HepG2 (cell line): ENCODE measurements around the gene HTD2. TPM values are rescaled to one million over a fixed set of nuclear protein-coding genes. Genes with fewer than 3 reads are reported as not detected.
A peak's percentile ranks its signal among the peaks of the same experiment; 100 is the strongest.

Experiments used
- ATAC-seq: fragments of 200-7000 bp; cut with Tn5 transposase; 3 replicates; pipeline ENCODE4 v1.9.1; 2020; ENCODE audit warnings: mild to moderate bottlenecking, moderate library complexity
- BruUV-seq: library from RNA; stranded (reverse); fragments of 400-500 nt; replicated peaks from 2 replicates; lab custom pipeline; 2021; lab: Mats Ljungman, UMichigan
- CTCF ChIA-PET: fragments of 300-600 bp; formaldehyde crosslinking; extraction: SDS; loops from one replicate; lab custom pipeline; 2021; ENCODE audit warnings: low total read pairs, inconsistent platforms, low intra/inter-chr PET ratio; lab: Yijun Ruan, JAX
- POLR2A ChIA-PET: fragments of 350-600 bp; sonication (Branson Sonifier 250); formaldehyde crosslinking; loops from one replicate; lab custom pipeline; 2020; ENCODE audit warnings: antibody characterized with exemption, inconsistent platforms; lab: Yijun Ruan, JAX
- DNase-seq: peaks from one replicate; pipeline ENCODE4 v3.0.0-alpha.2; 2015; ENCODE audit warnings: low spot score
- FAIRE-seq: peaks from 3 replicates; lab custom pipeline; 2011; peaks lifted over from hg19 to GRCh38; lab: Jason Lieb, UNC
- H2AFZ ChIP-seq: one replicate; pipeline ENCODE4 v1.6.1; 2011; ENCODE audit warnings: low read length, inconsistent platforms
- H3K27ac ChIP-seq: fragments of 300-600 bp; 3 replicates; pipeline ENCODE4 v1.8.0; 2011; ENCODE audit warnings: mixed run types, mild to moderate bottlenecking, mixed read lengths, low read length, inconsistent platforms; ENCODE audit not compliant: insufficient read depth; ENCODE audit errors: extremely low read length
- H3K27me3 ChIP-seq, 2 experiments: fragments of 200-600 bp in 1 of 2; 2 replicates in 1 of 2; 3 replicates in 1 of 2; pipeline versions ENCODE4 v1.6.0 to v1.8.0; 2011; ENCODE audit warnings: low read length in 2 of 2, mild to moderate bottlenecking in 2 of 2, moderate library complexity in 2 of 2, inconsistent platforms in 1 of 2; ENCODE audit not compliant: insufficient read depth in 2 of 2, control insufficient read depth in 1 of 2
- H3K36me3 ChIP-seq, 2 experiments: fragments of 200-600 bp in 1 of 2; replicated peaks in 1 of 2; 2 replicates in 1 of 2; 3 replicates in 1 of 2; pipeline versions ENCODE4 v1.5.1 to v1.8.0; 2011; ENCODE audit warnings: low read length in 2 of 2, inconsistent platforms in 1 of 2; ENCODE audit not compliant: insufficient read depth in 2 of 2, control insufficient read depth in 1 of 2
- H3K4me1 ChIP-seq: 2 replicates; pipeline ENCODE4 v1.5.1; 2012; ENCODE audit warnings: low read length, inconsistent platforms; ENCODE audit not compliant: insufficient read depth
- H3K4me2 ChIP-seq: 2 replicates; pipeline ENCODE4 v1.6.0; 2011; ENCODE audit warnings: low read depth, low read length, inconsistent platforms
- H3K4me3 ChIP-seq, 3 experiments: fragments of 200-600 bp in 1 of 3; sonication (generic), shearing (Covaris generic) in 1 of 3; replicated peaks in 1 of 3; 2 replicates each; pipeline ENCODE4 v1.5.1; 2011 to 2016; ENCODE audit warnings: low read length in 3 of 3, inconsistent platforms in 2 of 3, low read depth in 2 of 3, mild to moderate bottlenecking in 2 of 3, control low read depth in 1 of 3, mixed read lengths in 1 of 3; ENCODE audit not compliant: insufficient read depth in 1 of 3
- H3K79me2 ChIP-seq: one replicate; pipeline ENCODE4 v1.6.1; 2011; ENCODE audit warnings: low read length, inconsistent platforms; ENCODE audit not compliant: insufficient read depth
- H3K9ac ChIP-seq: 2 replicates; pipeline ENCODE4 v1.6.0; 2011; ENCODE audit warnings: mild to moderate bottlenecking, low read depth, low read length, inconsistent platforms; ENCODE audit not compliant: insufficient read depth
- H3K9me3 ChIP-seq: 2 replicates; pipeline ENCODE4 v1.5.1; 2012; ENCODE audit warnings: mild to moderate bottlenecking, low read length
- H4K20me1 ChIP-seq: 2 replicates; pipeline ENCODE4 v1.6.0; 2011; ENCODE audit warnings: inconsistent platforms, mild to moderate bottlenecking, low read length, moderate library complexity; ENCODE audit not compliant: insufficient read depth
- DR1 ChIP-seq: sonication (generic); formaldehyde crosslinking; IDR thresholded peaks from 2 replicates; pipeline ENCODE4 v1.8.0; 2021; ENCODE audit warnings: mild to moderate bottlenecking, missing genetic modification reagents, inconsistent platforms
- FOXK1 ChIP-seq: sonication (generic); formaldehyde crosslinking; IDR thresholded peaks from 2 replicates; pipeline ENCODE4 v1.4.0; 2020; ENCODE audit warnings: low read depth, missing genetic modification reagents, borderline replicate concordance
- GATA4 ChIP-seq: sonication (generic); IDR thresholded peaks from 2 replicates; pipeline ENCODE4 v1.6.1; 2016; ENCODE audit warnings: antibody characterized with exemption, low read depth, borderline replicate concordance
- NFE2 ChIP-seq: sonication (generic); formaldehyde crosslinking; IDR thresholded peaks from 2 replicates; pipeline ENCODE4 v1.4.0; 2020; ENCODE audit warnings: missing genetic modification reagents
- NFE2L2 ChIP-seq: fragments of 150-350 bp; IDR thresholded peaks from 2 replicates; pipeline ENCODE4 v1.6.1; 2014; ENCODE audit warnings: low read length
- RARG ChIP-seq: sonication (generic); formaldehyde crosslinking; IDR thresholded peaks from 2 replicates; pipeline ENCODE4 v1.4.0; 2020; ENCODE audit warnings: low read depth, mild to moderate bottlenecking, missing genetic modification reagents
- RFX5 ChIP-seq: IDR thresholded peaks from 2 replicates; pipeline ENCODE4 v1.6.1; 2011; ENCODE audit warnings: low read depth, low read length, improper control_type of control experiment
- SKI ChIP-seq: fragments of 450-650 bp; IDR thresholded peaks from one replicate; pipeline ENCODE4 v1.6.1; 2018; ENCODE audit warnings: mild to moderate bottlenecking; ENCODE audit not compliant: partially characterized antibody
- ZKSCAN8 ChIP-seq: IDR thresholded peaks from 2 replicates; pipeline ENCODE4 v1.6.1; 2016; ENCODE audit warnings: borderline replicate concordance, missing genetic modification reagents, missing compliant biosample characterization
- ZNF260 ChIP-seq: sonication (generic); formaldehyde crosslinking; IDR thresholded peaks from 2 replicates; pipeline ENCODE4 v1.4.0; 2020; ENCODE audit warnings: missing genetic modification reagents, low read depth, mild to moderate bottlenecking, borderline replicate concordance
- ZNF30 ChIP-seq: sonication (generic); formaldehyde crosslinking; IDR thresholded peaks from 2 replicates; pipeline ENCODE4 v1.5.0; 2020; ENCODE audit warnings: mild to moderate bottlenecking, missing genetic modification reagents
- ZNF343 ChIP-seq: sonication (generic); formaldehyde crosslinking; IDR thresholded peaks from 2 replicates; pipeline ENCODE4 v1.4.0; 2020; ENCODE audit warnings: mild to moderate bottlenecking, missing genetic modification reagents
- ZNF563 ChIP-seq: sonication (generic); formaldehyde crosslinking; IDR thresholded peaks from 2 replicates; pipeline ENCODE4 v1.8.0; 2022; ENCODE audit warnings: mild to moderate bottlenecking, moderate library complexity, missing genetic modification reagents
- WGBS: methylation state at CpG from one replicate; pipeline ENCODE4 v1.1.6; 2017; ENCODE audit warnings: low lambda C conversion rate; 5-methylcytosine and 5-hydroxymethylcytosine counted together
- in situ Hi-C: cut with HindIII; loops from 2 replicates; pipeline ENCODE4 v1.10.0; 2017; ENCODE audit warnings: low pct_unique_long_range_greater_than_20kb; ENCODE audit not compliant: extremely low pct_ligation_motif_present
- intact Hi-C: fragments of 100-400 bp; cut with micrococcal nuclease; formaldehyde crosslinking; loops from one replicate; pipeline ENCODE4 v1.10.0; 2022; ENCODE audit not compliant: unreplicated experiment
- polyA plus RNA-seq, 8 experiments: library from polyadenylated mRNA; depleted of rRNA in 3 of 8; stranded (reverse) in 7 of 8; unstranded in 1 of 8; fragments of >200 nt; fragmentation: Illumina TruSeq in 4 of 8; extraction: Trizol in 4 of 8; gene quantifications; 2 replicates each; pipeline versions ENCODE4 v1.2.1 to v1.2.3, GENCODE V29; 2011 to 2016; ENCODE audit warnings: low read depth in 4 of 8, missing spikeins in 1 of 8, mixed read lengths in 1 of 8; ENCODE audit not compliant: insufficient read depth in 1 of 8
- total RNA-seq, 5 experiments: library from RNA; depleted of rRNA; stranded (reverse); fragments of >200 nt; fragmentation: Illumina TruSeq; extraction: Trizol; gene quantifications; 2 replicates each; pipeline ENCODE4 v1.2.3, GENCODE V29; 2016; ENCODE audit warnings: low read depth in 1 of 5
- TF ChIP-seq, protein P1 (sequence below): sonication (generic); formaldehyde crosslinking; IDR thresholded peaks from 2 replicates; pipeline ENCODE4 v1.4.0; 2020; ENCODE audit warnings: missing genetic modification reagents
- TF ChIP-seq, protein P2 (sequence below): sonication (generic); formaldehyde crosslinking; IDR thresholded peaks from 2 replicates; pipeline ENCODE4 v1.4.0; 2020; ENCODE audit warnings: mild to moderate bottlenecking, missing genetic modification reagents
- TF ChIP-seq, protein P3 (sequence below): sonication (generic); formaldehyde crosslinking; IDR thresholded peaks from 2 replicates; pipeline ENCODE4 v1.5.0; 2020; ENCODE audit warnings: mild to moderate bottlenecking, missing genetic modification reagents

The HTD2 gene
- total and polyA plus RNA-seq, 2 of the 13 experiments (the other 11 are each of a cell fraction or from before 2014, with no cell fraction given), result 8.6 to 13.7 TPM

- H4K20me1 ChIP-seq, result no peaks in the 10 kb centered on the region; the same call in 1 of the 2 replicates
- no peak for ATAC-seq
- in situ Hi-C loops, result no loop called here
Measured at GRCh38 chr3:58350627-58351013, 44.3 kb downstream of the HTD2 start.

DNA sequence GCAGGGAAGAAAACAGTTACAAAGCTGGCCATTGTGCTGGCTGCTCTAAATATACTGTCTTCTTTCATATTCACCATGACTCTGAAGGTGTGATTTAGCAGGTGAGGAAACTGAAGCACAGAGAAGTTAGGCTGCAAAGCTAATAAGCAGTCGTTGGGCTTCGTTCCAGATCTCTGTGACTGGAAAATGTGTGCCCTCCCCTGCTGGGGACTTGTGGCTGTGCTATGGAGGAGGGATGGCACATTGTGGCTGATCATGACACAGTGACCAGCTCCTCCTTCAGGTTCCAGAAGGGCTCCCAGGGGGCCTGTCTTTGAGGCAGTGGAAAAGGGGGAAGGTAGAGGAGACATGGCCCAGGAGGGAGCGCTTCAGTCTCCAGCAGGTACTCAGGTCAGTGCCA is 45.6 kb downstream of the HTD2 start:
- no peak for DNase-seq
- WGBS, result 81% methylated on average over 3 of the region's 3 CpGs
- Histone ChIP-seq H3K27me3 (no peaks in the 10 kb centered on the region), H3K9me3 (no peaks in the 10 kb centered on the region), H3K4me3 (no peak overlapping the region), H3K79me2 (peaks cover 4% of the 10 kb centered on the region), H3K36me3 (no peaks in the 10 kb centered on the region), H4K20me1 (no peaks in the 10 kb centered on the region; the same call in 1 of the 2 replicates), H3K27ac (no peak overlapping the region), H2AFZ (no peak overlapping the region), H3K4me2 (no peak overlapping the region), H3K9ac (no peak overlapping the region), H3K4me1 (peaks cover 7% of the 10 kb centered on the region)
- ChIA-PET POLR2A (no interaction called here), CTCF (no interaction called here)
- in situ Hi-C loops (no loop called here), intact Hi-C loops (no loop called here)
- TF ChIP-seq, protein P1, sequence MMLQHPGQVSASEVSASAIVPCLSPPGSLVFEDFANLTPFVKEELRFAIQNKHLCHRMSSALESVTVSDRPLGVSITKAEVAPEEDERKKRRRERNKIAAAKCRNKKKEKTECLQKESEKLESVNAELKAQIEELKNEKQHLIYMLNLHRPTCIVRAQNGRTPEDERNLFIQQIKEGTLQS (CRISPR knock-in tag), result no peak
- TF ChIP-seq ZNF30 (CRISPR knock-in tag) (no peak), ZNF260 (CRISPR knock-in tag) (no peak), RFX5 (no peak), GATA4 (no peak), ZNF563 (CRISPR knock-in tag) (no peak), ZKSCAN8 (no peak), ZNF343 (CRISPR knock-in tag) (no peak), SKI (no peak)
- TF ChIP-seq, protein P2, sequence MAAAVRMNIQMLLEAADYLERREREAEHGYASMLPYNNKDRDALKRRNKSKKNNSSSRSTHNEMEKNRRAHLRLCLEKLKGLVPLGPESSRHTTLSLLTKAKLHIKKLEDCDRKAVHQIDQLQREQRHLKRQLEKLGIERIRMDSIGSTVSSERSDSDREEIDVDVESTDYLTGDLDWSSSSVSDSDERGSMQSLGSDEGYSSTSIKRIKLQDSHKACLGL (CRISPR knock-in tag), result no peak
- TF ChIP-seq, protein P3, sequence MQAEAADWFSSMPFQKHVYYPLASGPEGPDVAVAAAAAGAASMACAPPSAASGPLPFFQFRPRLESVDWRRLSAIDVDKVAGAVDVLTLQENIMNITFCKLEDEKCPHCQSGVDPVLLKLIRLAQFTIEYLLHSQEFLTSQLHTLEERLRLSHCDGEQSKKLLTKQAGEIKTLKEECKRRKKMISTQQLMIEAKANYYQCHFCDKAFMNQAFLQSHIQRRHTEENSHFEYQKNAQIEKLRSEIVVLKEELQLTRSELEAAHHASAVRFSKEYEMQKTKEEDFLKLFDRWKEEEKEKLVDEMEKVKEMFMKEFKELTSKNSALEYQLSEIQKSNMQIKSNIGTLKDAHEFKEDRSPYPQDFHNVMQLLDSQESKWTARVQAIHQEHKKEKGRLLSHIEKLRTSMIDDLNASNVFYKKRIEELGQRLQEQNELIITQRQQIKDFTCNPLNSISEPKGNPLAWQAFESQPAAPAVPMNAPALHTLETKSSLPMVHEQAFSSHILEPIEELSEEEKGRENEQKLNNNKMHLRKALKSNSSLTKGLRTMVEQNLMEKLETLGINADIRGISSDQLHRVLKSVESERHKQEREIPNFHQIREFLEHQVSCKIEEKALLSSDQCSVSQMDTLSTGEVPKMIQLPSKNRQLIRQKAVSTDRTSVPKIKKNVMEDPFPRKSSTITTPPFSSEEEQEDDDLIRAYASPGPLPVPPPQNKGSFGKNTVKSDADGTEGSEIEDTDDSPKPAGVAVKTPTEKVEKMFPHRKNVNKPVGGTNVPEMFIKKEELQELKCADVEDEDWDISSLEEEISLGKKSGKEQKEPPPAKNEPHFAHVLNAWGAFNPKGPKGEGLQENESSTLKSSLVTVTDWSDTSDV (CRISPR knock-in tag), result no peak
- BruUV-seq, result no TSS peak
- no peak for FAIRE-seq
- ATAC-seq, result peak; percentile 67

More at GRCh38 chr3:58350627-58351013, 44.3 kb downstream of the HTD2 start:
- no peaks in the 10 kb centered on the region for H3K9me3 ChIP-seq
- H3K27me3 ChIP-seq, result no peaks in the 10 kb centered on the region
- no peak for FAIRE-seq
- H2AFZ ChIP-seq, result no peak overlapping the region
- intact Hi-C loops, result no loop called here
- no TSS peak for BruUV-seq
- no peak overlapping the region for H3K9ac ChIP-seq
- H3K4me3 ChIP-seq, result no peak overlapping the region
- no peak for DNase-seq
- POLR2A ChIA-PET, result no interaction called here
- H3K36me3 ChIP-seq, result no peaks in the 10 kb centered on the region
- H3K4me1 ChIP-seq, result peaks cover 7% of the 10 kb centered on the region
- peaks cover 4% of the 10 kb centered on the region for H3K79me2 ChIP-seq
- CTCF ChIA-PET, result no interaction called here
- H3K4me2 ChIP-seq, result no peak overlapping the region
- TF ChIP-seq FOXK1 (CRISPR knock-in tag) (no peak), NFE2L2 (peak; percentile 23; the same call in 1 of the 2 replicates), NFE2 (CRISPR knock-in tag) (peak; percentile 51; the same call in 1 of the 2 replicates), DR1 (CRISPR knock-in tag) (no peak), RARG (CRISPR knock-in tag) (no peak)
- 93% methylated on average over 2 of the region's 2 CpGs for WGBS
- no peak overlapping the region for H3K27ac ChIP-seq
